NB4 (cell line): Measurements from ENCODE around the gene GUCY1A1.

Source experiments
- CTCF ChIP-seq: IDR thresholded peaks from one replicate; pipeline ENCODE4 v1.5.1; 2012; ENCODE audit warnings: low read depth, low read length
- MAX ChIP-seq: IDR thresholded peaks from 2 replicates; pipeline ENCODE4 v1.6.1; 2011; ENCODE audit warnings: low read depth, low read length

- TF ChIP-seq MAX = no peak
- no peak for TF ChIP-seq CTCF
Measured at GRCh38 chr4:155660436-155660835, 6.2 kb upstream of the GUCY1A1 start.
